GM18526 (cell line): ENCODE data around the gene PTPRK.

Experiments used
- POLR2A ChIP-seq: IDR thresholded peaks from 3 replicates; pipeline ENCODE4 v1.6.1; 2011; ENCODE audit not compliant: insufficient read length; ENCODE audit errors: extremely low read depth

Gene PTPRK

DNA sequence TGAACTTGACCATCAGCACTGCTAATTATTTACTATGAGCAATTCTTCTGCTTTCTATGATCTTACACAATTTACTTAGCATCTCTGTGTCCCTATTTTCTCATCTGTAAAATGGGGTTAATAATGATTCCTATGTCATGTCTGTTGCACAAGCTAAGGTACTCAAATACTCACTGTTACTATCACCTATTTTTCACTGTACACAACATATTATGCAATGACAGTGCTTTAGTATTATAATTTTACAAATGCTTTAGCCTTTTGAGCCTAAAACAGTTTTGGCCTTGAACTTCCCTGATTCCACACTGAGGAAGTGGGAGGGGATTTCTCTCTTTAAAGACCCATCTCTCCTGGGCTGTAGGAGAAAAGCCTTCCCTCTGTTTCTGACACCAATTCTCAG, 582.7 kb downstream of the PTPRK start:
- no peak for TF ChIP-seq POLR2A

GRCh38 chr6:127937102-127937501, 583.3 kb downstream of the PTPRK start:
- no peak for TF ChIP-seq POLR2A

DNA sequence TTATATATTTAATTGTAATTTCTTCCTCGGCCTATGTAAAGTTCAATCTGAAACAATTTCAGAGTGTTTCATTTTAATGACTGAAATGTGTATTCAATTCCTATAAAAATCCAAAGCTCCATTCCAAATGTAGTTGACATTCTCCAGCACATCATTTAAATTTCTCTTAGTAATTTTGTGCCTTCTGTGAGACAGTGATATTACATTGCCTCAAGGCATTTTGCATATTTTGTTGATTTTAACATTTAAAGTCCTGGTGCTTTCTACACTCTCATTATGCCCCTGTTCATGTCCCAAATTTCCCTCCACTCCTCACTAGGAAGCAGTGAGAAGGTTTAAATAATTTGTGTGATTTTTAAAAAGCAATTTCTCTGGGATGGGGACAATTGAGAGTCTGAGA, 585.4 kb downstream of the PTPRK start:
- no peak for TF ChIP-seq POLR2A

- TF ChIP-seq POLR2A: no peak
Observed at GRCh38 chr6:127933852-127934840, 586.3 kb downstream of the PTPRK start.

DNA sequence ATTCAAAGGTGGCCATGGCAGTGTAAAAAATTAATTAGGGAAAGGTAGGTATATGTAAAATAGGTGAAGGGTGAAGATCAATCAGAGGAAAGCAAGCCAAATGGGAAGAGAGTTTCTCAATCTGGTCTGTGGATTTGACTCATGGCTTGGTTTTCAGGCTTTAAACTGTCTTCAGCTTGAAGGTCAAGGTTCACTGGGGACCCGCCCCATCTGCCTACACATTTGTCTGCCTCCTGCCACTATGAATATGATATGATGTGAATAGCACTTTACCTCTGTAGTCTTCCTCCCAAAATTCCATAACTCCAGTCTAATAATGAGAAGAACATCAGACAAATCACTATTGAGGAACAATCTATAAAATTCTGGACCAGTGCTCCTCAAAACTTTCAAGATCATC, 587.3 kb downstream of the PTPRK start:
- TF ChIP-seq POLR2A: no peak

GRCh38 chr6:127932708-127933107, 587.7 kb downstream of the PTPRK start:
- no peak for TF ChIP-seq POLR2A

DNA sequence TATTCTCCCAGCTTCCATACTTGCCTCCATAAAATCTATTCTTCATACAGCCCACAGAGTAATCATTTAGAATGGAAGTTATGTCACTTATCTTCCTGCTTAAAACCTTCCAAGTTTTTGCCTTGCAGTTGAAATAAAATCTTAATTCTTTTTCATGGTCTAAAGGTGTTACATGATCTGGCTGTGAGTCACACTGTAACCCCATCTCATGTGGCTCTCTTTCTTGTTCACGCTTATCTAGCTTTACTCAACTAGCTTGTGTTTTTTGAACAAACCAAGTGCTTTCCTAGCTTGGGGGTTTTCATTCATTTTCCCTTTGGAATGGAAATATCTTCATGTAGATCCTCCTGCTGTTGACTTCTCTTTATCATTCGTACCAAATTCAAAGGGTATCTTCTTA, 596.0 kb downstream of the PTPRK start:
- TF ChIP-seq POLR2A: no peak

- TF ChIP-seq POLR2A: no peak
Observed at GRCh38 chr6:127924031-127924430, 596.4 kb downstream of the PTPRK start.

DNA sequence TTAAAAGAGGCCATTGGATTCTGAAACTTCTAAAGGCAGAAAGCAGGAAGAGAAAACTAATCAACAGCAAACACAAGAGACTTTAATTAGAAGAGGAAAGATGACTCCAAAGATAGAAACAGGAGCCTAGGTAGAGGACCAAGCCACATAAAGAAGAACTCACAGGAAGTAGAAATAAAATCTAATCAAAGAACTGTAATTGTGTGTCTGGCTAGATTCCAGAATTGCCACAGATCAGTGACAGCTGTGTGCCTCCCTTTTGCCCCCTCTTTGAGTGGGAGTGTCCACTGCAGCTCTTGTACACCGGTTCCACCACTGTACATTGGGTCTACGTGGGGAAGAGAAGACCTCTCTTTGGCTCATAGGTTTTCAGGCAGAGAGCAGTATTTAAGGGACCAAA, 597.3 kb downstream of the PTPRK start:
- TF ChIP-seq POLR2A: no peak

- TF ChIP-seq POLR2A: no peak
Observed at GRCh38 chr6:127921982-127922381, 598.4 kb downstream of the PTPRK start.

GRCh38 chr6:127920804-127921203, 599.6 kb downstream of the PTPRK start:
- no peak for TF ChIP-seq POLR2A
